CD4-positive, alpha-beta T cell treated with Interleukin-2 at 100 ng/mL for 4 hours (primary cell): ENCODE measurements around the gene GLRA3.
"Not testable (repeated sequence)": the region's sequence is repeated elsewhere in the genome, so short reads cannot be mapped to it uniquely, and the experiment has no call there.

Source experiments
- DNase-seq: peaks from one replicate; pipeline ENCODE4 v3.0.0-alpha.2; 2020; ENCODE audit warnings: low spot score

GLRA3 gene

GRCh38 chr4:174808836-174809235, 20.2 kb downstream of the GLRA3 start:
- DNase-seq, result no peak

GRCh38 chr4:174808119-174808518, 20.9 kb downstream of the GLRA3 start:
- no peak for DNase-seq

DNA sequence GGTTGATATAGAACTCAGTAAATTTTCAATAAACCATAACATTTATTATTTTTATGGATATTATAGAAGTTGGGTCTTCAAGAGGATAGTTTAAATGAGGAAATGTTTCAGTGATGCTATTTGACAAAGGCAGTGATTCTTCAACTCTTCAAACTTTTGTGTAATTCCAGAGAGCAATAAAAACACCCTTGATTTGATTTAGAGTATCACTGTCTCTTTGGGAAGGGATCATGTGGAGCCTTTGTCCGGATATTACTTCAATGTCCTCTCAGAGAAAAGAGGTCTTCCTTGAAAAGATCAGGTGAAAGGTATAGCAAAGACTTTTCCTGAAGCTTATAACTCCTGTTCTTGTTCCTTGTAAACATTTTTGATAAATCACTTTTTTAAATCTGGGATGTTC, 23.3 kb downstream of the GLRA3 start:
- no peak for DNase-seq

DNA sequence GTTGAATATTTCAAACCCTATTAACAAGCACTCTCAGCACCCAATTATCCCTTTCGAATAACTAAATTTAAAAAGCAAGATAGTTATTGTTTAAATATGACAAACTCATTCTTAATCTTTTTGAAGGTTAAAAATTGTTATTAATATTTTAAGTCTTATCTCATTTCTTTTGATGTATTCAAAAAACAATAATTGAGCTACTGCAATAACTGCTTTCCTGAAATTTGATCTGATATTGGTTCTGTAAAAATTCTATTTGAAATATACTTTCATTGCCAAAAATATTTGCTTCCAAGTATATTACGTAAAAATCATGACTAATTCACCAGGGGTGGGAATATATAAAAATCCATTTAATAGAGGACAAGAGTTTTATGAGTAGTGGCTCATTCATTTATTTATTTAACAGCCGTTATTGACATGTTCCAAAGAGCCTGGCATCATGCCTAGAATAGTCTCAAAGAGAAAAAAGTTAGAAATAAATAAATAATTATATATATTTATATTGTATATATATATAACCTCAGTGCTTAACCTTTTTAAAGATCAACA, 34.4 kb downstream of the GLRA3 start:
- DNase-seq, result no peak

DNA sequence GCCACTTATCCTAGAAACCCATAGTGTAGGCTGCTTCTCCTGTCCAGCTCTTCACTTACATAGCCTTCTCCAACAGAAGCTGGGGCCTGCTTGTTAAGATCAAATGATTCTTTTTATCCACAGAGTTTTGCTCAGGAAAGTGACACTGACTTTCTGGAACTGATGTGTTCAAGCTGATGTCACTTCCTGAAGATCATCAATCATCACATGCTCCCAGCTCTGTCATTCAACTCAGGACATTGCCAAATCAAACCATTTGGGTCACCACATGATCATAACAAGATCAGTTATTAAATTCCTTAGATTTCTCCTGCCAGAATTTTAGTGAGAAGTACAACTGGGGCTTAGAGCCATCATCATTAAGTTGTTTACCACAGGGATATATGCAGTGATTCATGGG, 39.4 kb downstream of the GLRA3 start:
- DNase-seq, result no peak

DNA sequence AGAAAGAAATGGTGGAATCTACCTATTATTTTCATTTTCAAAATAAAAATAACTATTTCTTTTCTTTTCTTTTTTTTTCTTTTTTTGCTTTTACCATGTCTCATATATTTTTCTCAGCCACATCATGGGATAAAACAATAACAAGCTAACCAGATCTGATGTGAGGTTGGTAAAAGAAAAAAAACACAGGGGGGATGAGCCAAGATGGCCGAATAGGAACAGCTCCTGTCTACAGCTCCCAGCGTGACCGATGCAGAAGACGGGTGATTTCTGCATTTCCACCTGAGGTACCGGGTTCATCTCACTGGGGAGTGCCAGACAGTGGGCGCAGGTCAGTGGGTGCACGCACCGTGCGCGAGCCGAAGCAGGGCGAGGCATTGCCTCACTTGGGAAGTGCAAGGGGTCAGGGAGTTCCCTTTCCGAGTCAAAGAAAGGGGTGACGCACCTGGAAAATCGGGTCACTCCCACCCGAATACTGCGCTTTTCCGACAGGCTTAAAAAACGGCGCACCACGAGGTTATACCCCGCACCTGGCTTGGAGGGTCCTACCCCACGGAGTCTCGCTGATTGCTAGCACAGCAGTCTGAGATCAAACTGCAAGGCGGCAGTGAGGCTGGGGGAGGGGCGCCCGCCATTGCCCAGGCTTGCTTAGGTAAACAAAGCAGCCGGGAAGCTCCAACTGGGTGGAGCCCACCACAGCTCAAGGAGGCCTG, 50.6 kb downstream of the GLRA3 start:
- not testable (repeated sequence) for DNase-seq

DNA sequence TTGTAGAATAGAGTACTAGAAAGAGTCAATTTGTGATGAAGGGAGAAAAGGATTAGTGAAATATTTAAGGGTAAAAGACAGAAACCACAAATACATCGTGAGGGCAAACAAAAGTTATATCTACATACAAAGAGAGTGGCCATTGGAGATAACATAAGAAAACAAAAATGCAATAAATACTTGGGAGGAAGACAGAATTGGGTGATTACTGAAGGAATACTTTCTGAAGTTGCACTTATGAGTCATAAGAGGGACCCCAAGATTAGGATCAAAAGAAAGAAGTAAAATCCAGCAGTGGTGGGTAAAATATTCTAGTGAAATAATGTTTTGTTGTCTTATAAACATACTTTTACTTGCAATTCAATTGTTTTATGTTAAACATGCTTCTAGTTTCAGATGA, 53.7 kb downstream of the GLRA3 start:
- DNase-seq, result no peak

- DNase-seq, result no peak
Observed at GRCh38 chr4:174764105-174764729, 64.8 kb downstream of the GLRA3 start.

DNA sequence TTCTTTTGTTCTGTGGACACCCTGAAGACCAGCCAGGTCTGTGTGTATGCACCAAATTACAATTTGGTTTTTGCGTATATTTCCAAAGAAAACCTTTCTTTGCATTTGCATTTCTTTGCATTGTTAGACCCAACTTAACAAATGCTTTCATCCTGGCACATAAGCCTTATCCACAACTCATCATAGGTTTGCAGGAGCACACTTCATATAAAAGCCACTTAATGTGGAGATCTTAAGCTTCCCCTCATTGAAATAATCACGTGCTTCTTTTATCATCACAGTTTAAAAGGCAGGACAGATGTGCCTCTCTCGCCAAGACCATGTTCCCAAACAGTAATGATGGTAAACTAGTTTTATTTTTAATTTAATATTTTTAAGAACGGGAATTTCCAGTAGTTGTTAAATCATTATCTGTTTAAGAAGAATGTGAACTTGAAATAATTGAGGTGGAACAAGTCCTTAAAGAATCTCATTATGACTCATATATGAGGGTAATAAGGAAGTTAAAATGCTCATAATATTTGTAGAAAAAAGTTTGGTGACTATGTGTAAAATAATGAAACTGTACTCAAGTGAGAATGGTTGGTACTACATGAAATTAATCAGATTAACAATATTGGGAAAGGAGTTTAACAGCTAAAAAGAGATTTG, 65.5 kb downstream of the GLRA3 start:
- DNase-seq, result no peak

DNA sequence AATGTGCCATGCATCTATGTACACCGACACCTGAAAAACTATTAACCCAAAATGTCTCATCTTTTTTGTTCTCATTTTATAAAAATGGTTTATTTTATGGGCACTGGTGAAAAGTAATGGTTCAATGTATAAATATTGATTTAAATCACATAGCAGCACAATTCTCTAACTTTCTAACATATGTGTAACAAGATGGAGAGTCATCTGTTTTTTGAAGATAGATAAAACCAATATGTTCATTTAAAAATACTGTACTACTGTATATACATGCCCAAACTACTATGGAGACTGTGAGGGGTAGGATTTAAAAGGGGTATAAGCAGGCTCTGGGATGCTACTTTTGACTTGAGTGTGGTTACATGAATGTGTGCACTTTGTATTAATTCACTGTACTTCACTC, 67.6 kb downstream of the GLRA3 start:
- no peak for DNase-seq

- DNase-seq, result no peak
Observed at GRCh38 chr4:174757736-174758135, 71.3 kb downstream of the GLRA3 start.

- DNase-seq, result no peak
Observed at GRCh38 chr4:174753021-174753420, 76.0 kb downstream of the GLRA3 start.

DNA sequence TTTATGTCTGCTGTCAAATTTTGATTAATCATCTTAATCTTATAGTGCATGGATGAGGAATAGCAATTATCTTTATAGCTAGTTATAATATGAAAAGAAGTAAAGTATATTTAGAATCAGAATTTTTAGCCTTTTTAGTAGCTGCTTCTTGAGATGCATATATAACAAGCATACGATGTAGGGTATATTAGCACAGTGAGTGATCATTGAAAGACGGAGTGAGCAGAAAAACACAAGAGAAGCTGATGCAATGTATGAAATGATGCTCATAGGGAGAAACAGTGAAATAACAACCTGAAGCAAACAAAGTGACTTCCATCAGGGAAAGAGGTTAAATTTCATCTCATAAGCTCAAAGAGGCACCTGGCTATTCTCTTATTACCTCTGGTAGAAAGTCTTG, 77.0 kb downstream of the GLRA3 start:
- DNase-seq, result no peak

GRCh38 chr4:174749091-174749490, 80.0 kb downstream of the GLRA3 start:
- no peak for DNase-seq

- DNase-seq, result no peak
Observed at GRCh38 chr4:174746710-174747109, 82.3 kb downstream of the GLRA3 start.

DNA sequence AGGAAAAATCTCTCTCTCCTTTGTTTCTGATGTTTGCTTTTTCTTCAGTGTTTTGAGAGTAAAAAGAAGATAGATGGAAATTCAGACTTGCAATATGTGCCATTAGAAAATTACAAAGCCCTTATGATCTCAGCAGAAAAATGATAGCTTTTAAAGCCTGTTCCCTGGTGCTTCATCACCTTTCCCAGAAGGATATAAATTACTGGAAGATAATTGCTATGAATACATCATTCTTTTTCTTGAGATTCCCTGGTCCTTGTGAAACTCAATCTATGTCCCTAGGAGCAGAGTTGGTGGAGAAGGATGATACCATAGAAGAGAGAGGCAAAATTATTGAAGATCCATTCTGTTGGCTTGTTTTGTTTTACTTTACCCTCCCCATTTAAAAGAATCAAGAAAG, 86.5 kb downstream of the GLRA3 start:
- DNase-seq, result no peak

DNA sequence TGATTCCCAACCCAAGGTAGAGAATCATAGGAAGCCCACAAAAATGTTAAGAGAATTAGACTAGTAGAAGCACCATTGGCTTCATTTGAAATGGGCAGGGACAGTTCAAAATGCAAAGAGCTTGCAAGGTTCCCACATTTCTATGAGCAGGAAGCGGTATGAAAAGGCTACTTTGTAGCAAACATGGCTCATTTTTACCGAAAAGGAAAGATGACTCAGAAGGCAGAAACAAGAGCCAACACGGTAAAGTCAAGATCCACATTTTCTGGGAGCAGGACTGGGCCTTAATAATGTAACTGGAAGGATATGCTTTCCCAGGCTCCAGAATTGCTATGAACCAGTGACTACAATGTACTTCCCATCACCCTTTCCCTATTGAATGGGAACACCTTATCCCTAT, 89.5 kb downstream of the GLRA3 start:
- no peak for DNase-seq

- no peak for DNase-seq
Observed at GRCh38 chr4:174734181-174734580, 94.9 kb downstream of the GLRA3 start.

DNA sequence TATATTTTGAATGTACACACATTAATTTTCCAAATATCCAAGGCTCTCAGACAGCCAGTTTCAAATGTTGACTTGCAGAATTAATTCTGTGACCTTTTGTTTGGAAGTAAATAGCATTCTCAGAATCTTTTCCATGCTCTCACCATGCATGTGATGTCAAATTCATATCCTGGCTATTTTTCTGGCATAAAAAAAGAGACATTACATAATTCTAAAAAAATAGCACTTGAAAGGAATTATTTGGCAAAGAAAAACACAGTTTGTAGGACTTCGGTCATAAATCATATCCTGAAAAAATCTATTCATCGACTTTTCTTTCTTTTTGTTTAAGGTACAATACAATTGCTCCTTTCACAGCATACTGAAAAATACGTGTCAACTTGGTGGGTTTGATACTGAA, 111.2 kb downstream of the GLRA3 start:
- DNase-seq, result no peak

- DNase-seq, result no peak
Observed at GRCh38 chr4:174716986-174717770, 111.9 kb downstream of the GLRA3 start.

GRCh38 chr4:174714393-174715211, 114.4 kb downstream of the GLRA3 start:
- DNase-seq, result peak; percentile 9

- DNase-seq, result no peak
Observed at GRCh38 chr4:174713821-174714220, 115.2 kb downstream of the GLRA3 start.
